NCI-H2107 treated with DMSO at 0.1 percent for 48 hours (cell line): ENCODE results near the gene PINLYP.
"Not testable (repeated sequence)": the region's sequence is repeated elsewhere in the genome, so short reads cannot be mapped to it uniquely, and the experiment has no call there.

ENCODE experiments used
- DNase-seq: peaks from one replicate; lab custom pipeline; 2025; ENCODE audit not compliant: unreplicated experiment; lab: John Stamatoyannopoulos, UW

Gene PINLYP

GRCh38 chr19:43578787-43579186 is 3.2 kb downstream of the PINLYP start:
- no peak for DNase-seq

GRCh38 chr19:43581467-43581866 is 5.9 kb downstream of the PINLYP start:
- DNase-seq = no peak

GRCh38 chr19:43582495-43582894 is 6.9 kb downstream of the PINLYP start:
- no peak for DNase-seq

- no peak for DNase-seq
Observed at GRCh38 chr19:43584484-43584883, 8.9 kb downstream of the PINLYP start.

GRCh38 chr19:43586346-43586745 is 10.7 kb downstream of the PINLYP start:
- no peak for DNase-seq

- DNase-seq = not testable (repeated sequence)
Observed at GRCh38 chr19:43587029-43587428, 11.4 kb downstream of the PINLYP start.

- no peak for DNase-seq
Observed at GRCh38 chr19:43589277-43589676, 13.7 kb downstream of the PINLYP start.

GRCh38 chr19:43589678-43590077 is 14.1 kb downstream of the PINLYP start:
- no peak for DNase-seq

- no peak for DNase-seq
Observed at GRCh38 chr19:43591904-43592772, 16.5 kb downstream of the PINLYP start.

- DNase-seq = no peak
Observed at GRCh38 chr19:43592800-43593350, 17.3 kb downstream of the PINLYP start.

- no peak for DNase-seq
Observed at GRCh38 chr19:43594081-43594697, 18.6 kb downstream of the PINLYP start.

GRCh38 chr19:43594710-43595604 is 19.4 kb downstream of the PINLYP start:
- peak; percentile 27 for DNase-seq

- DNase-seq = no peak
Observed at GRCh38 chr19:43595605-43595998, 20.0 kb downstream of the PINLYP start.

GRCh38 chr19:43595999-43596841 is 20.6 kb downstream of the PINLYP start, which contains the start of the genes IRGQ and ZNF576:
IRGQ (minus strand) TSS chr19:43596134; CDS start chr19:43595338, 796 bp downstream.
ZNF576 (plus strand) TSS chr19:43596595; CDS start chr19:43597109, 514 bp downstream.
- peak; percentile 98 for DNase-seq

GRCh38 chr19:43596842-43597461 is 21.4 kb downstream of the PINLYP start:
- DNase-seq = no peak

- no peak for DNase-seq
Observed at GRCh38 chr19:43597876-43598275, 22.3 kb downstream of the PINLYP start.

GRCh38 chr19:43598445-43599240 is 23.0 kb downstream of the PINLYP start:
- no peak for DNase-seq

- DNase-seq = no peak
Observed at GRCh38 chr19:43599635-43600295, 24.2 kb downstream of the PINLYP start.
